Stimulated activated CD4-positive, alpha-beta T cell treated with anti-CD3 and anti-CD28 coated beads, TNF-alpha, amount 100 ng/mL, for 48 hours (primary cell): Measurements from ENCODE around the gene SLC6A7.

Experiments
- DNase-seq, 3 donors: peaks; one replicate each; pipeline ENCODE4 v3.0.0-alpha.2; 2020; ENCODE audit warnings: low read depth in 3 of 3

Gene SLC6A7

GRCh38 chr5:150172556-150172955, 17.3 kb upstream of the SLC6A7 start:
- no peak for DNase-seq

- no peak for DNase-seq
These were observed 16.7 kb upstream of the SLC6A7 start for GRCh38 chr5:150173161-150173560.

GRCh38 chr5:150174285-150174684, 15.6 kb upstream of the SLC6A7 start:
- DNase-seq: no peak

- no peak for DNase-seq
These were observed 14.8 kb upstream of the SLC6A7 start for GRCh38 chr5:150175076-150175475.

GRCh38 chr5:150175536-150175935, 14.3 kb upstream of the SLC6A7 start:
- no peak for DNase-seq

- no peak for DNase-seq
These were observed 13.0 kb upstream of the SLC6A7 start for GRCh38 chr5:150176745-150177477.

GRCh38 chr5:150177721-150178120, 12.1 kb upstream of the SLC6A7 start:
- no peak for DNase-seq

- no peak for DNase-seq
These were observed 11.6 kb upstream of the SLC6A7 start for GRCh38 chr5:150178262-150178661.

GRCh38 chr5:150179019-150179620, 10.7 kb upstream of the SLC6A7 start:
- DNase-seq: no peak

GRCh38 chr5:150180241-150181026, 9.4 kb upstream of the SLC6A7 start:
- no peak for DNase-seq

GRCh38 chr5:150181027-150181426, 8.8 kb upstream of the SLC6A7 start:
- DNase-seq: no peak

- no peak for DNase-seq
These were observed 7.9 kb upstream of the SLC6A7 start for GRCh38 chr5:150181766-150182545.

GRCh38 chr5:150182774-150183173, 7.1 kb upstream of the SLC6A7 start:
- DNase-seq: no peak

- DNase-seq: no peak
These were observed 6.4 kb upstream of the SLC6A7 start for GRCh38 chr5:150183436-150183835.

GRCh38 chr5:150184006-150184405, 5.9 kb upstream of the SLC6A7 start:
- DNase-seq: no peak

GRCh38 chr5:150184990-150185912, 4.6 kb upstream of the SLC6A7 start:
- DNase-seq: no peak

GRCh38 chr5:150186137-150186536, 3.7 kb upstream of the SLC6A7 start:
- DNase-seq: no peak

- DNase-seq: no peak
These were observed 3.0 kb upstream of the SLC6A7 start for GRCh38 chr5:150186897-150187296.

GRCh38 chr5:150188146-150188842, 1.6 kb upstream of the SLC6A7 start:
- DNase-seq: no peak

- DNase-seq: no peak
These were observed 536 bp upstream of the SLC6A7 start for GRCh38 chr5:150189326-150189725.
